HG03060 (cell line): Measurements from ENCODE around the gene MCC.
"Not testable (repeated sequence)": the region's sequence is repeated elsewhere in the genome, so short reads cannot be mapped to it uniquely, and the experiment has no call there.

Source experiments
- ATAC-seq: cut with Tn5 transposase; IDR thresholded peaks from one replicate; pipeline ENCODE4 v1.9.1; 2021; ENCODE audit warnings: low read depth, moderate number of reproducible peaks; ENCODE audit not compliant: unreplicated experiment

Gene MCC

GRCh38 chr5:113100981-113101380, 387.3 kb downstream of the MCC start:
- no peak for ATAC-seq

DNA sequence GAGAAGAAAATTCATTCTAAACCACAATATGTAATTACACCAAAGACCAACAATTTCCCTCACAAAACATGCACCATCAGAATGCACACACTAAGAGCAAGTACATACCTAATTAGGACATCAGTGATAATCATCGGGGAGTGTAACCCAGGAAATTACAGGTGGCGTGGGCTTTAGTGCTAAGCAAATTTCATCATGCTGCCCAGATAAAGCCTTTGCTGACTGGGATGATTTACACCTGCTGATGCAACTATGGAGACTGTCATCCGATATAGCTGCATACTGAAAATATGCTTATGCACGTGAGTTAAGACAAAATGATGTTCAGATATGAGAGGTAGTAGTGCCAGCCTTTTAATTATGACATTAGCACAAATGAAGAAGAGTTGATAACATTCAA, 388.4 kb downstream of the MCC start:
- ATAC-seq: no peak

DNA sequence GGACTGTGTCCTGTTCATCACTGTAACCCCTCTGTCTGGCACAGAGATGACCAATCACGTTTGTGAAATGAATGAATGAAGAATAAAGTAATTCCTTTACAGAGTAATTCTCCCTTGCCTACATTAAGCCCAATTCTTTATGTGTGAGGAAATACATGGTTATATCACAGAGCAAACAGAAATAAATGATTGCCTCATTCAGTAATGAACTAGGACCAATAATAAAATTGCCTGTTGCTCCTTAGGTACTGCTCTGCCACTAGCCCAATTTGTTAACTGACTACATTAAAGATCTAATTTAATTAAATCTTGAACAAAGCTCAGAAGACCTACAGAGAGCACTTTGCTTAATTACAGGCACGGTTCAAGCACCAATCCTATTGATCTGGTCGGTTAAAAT, 389.9 kb downstream of the MCC start:
- no peak for ATAC-seq

- ATAC-seq: no peak
Observed at GRCh38 chr5:113095831-113096230, 392.4 kb downstream of the MCC start.

GRCh38 chr5:113093558-113093957, 394.7 kb downstream of the MCC start:
- no peak for ATAC-seq

DNA sequence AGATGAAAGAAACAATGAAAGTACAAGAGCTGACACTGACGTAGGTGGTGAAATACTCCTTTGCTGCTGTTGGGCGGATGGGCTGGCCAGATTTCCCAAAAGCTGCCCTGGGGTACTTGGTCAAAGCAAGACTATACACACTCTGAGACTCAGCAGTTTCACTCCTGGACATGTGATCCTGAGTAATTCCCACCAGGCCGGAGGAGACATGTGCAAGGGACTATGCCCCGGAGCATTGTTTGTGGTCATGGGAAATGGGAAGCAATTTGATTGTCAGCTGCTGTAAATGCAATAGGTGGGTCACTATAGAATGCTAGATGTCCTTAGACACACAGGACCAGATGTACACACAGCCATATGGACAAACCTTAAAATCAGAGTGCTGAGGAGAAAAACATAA, 395.6 kb downstream of the MCC start:
- no peak for ATAC-seq

DNA sequence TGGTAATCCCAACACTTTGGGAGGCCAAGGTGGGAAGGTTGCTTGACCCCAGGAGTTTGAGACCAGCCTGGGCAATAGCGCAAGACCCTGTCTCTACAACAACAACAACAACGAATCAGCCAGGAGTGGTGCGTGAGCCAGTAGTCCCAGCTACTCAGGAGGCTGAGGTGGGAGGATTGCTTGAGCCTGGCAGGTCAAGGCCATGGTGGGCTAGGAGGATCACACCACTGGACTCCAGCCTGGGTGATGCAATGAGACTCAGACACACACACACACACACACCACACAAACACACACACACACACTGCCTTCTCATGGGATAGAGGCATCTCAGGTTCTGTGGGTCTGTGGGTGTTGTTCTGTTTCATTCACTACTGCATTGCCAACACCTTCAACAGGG, 396.6 kb downstream of the MCC start:
- ATAC-seq: no peak

DNA sequence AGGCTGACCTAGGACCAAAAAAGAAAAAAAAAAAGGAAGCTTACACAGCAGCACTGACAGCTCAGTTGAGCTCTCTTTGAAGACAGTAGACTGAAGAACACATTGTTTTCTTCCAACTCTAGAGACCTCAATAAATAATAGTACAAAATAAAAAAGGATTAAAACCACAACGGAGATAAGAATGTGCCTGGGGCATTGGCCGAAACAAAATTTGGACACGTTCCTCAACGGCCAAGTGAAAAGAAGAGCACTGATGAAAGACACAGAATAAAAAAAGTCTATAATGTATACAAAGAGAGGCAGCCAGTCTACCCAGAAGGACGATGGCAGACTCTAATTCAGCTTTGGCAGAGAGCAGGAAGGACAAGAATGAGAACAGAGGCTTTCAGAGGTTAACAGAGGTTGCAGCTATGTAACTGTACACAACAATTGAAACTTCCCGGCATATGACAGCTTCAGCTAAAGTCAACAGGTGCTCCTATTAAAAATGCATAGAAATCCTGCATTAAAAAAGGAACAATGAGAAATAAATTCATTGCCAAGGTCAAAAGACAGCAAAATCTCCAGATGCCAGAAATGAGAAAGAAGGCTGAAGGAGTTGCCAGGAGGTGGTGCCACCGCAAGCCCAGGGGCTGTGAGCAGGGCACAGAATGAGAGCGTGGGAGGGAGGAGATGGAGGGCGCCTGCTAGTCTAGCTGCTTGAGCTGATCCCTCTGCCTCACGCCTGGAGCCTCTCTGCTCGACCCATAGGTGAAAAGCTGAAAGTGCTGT, 397.7 kb downstream of the MCC start:
- ATAC-seq: no peak

DNA sequence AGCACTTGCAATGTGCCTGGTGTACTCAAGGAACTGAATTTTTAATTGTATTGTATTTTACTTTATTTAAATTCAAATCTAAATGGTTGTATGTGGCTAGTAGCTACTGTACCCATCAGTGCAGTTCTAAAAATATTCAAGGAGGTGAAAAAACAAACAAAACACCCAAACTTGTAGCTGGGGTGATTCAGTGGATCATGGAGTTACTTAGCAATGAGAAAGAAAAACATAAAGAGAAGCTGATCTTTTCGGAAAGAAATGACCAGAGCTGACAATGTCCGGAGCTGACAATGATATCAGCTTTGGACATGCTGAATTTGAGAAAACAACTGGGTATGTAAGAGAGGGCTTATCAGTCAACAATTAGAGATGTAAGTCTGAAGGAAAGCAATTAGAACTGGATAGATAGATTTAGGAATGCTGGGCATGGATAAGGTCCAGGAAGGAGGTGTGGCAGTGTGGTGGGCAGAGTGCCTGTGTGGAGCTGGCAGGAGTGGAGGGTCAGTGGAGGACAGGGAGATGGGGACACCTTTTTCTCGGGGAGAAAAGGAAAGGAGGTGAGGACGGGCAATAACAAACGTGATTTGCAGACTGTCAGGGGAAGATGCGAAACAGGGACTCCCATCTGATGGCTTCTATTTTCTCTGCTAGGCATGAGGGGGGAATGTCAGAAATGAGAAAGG, 398.5 kb downstream of the MCC start:
- ATAC-seq: no peak

DNA sequence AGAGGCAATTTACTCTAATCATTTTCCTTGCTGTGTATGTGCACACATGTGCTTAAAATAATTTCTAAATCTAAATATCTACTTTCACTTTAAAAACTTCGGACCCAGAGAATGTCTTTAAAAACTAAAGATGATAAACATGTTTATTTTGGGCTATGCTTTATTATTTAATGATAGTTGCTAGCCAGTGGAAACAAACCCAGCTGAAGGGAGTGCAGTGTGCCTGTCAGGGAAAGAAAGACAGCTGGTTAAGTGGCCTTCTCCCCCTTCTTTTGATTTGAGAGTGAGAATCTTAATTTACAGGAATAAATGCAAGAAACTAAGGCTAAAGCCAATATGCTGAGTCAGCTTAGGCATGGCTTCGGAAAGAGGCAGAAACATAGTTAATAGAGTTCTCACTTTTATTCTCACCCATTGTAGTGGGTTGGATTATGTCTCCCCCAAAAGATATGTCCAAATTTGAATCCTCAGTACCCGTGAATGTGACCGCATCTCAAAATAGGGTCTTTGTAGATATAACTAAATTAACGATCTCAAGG, 400.2 kb downstream of the MCC start:
- no peak for ATAC-seq

- no peak for ATAC-seq
Observed at GRCh38 chr5:113085880-113086409, 402.3 kb downstream of the MCC start.

DNA sequence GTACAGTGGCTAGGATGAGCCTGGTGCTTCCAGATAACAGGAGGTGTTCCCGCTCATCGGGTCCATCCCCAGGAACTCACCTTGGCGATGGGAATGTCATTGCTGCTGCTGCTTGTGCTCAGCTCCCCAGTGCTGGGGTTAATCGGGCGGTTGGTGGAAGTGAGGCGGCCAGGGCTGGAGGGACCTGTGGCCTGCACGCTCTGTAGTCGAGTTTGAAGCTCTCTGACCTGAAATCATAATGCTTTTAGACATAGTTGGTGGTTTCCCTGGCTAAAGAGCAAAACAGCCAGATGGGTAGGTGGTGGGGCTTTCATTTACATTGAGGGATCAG, 403.2 kb downstream of the MCC start:
- ATAC-seq: no peak

DNA sequence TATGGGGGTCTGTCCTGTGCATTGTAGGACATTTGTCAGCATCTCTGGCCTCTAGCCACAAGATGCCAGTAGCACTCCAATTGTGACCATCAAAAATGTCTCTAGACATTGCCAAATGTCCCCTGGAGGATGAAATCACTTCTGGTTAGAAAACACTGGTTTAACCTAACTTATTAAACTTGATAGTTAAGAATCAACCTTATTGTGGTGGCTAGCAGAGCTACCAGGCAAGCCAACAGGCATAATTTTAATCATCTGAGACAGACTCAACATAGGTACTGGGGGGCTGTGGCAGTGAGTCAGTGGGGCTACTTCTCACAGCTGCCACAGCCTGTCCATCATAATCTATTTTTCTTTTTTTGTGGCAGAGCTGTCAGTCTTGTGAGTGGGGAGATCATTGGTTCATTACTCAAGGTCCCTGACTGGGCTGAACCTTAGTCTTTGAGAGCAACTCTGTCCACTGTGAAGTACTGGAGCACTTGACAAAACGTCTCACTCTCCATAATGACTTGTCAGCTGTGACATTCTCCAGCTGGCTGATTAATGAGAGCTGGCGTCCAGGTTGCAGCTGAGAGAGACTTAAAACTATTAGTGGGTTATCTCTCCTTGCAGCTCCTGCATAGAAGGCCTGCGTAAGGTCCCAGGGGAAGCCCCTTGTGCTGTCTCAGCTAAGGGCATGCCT, 403.7 kb downstream of the MCC start:
- ATAC-seq: no peak

DNA sequence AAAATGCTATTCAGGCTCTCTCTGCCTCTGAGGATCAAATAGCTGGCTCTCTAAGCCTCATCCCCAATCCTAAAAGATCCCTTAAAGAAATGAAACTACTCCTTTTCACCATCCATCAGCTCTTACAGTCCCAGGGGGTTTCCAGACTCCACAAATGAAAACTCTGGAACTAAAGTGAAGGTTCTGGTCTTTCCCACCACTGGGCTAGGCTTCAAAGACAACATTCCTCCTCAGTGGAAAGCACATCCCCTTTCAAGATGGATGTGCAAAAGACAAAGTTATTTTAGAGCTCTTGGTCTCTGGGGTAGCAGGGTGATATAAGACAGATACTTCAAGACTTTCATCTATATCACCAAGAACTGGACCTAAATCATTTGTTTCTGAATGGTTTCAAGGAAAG, 404.8 kb downstream of the MCC start:
- ATAC-seq: no peak

DNA sequence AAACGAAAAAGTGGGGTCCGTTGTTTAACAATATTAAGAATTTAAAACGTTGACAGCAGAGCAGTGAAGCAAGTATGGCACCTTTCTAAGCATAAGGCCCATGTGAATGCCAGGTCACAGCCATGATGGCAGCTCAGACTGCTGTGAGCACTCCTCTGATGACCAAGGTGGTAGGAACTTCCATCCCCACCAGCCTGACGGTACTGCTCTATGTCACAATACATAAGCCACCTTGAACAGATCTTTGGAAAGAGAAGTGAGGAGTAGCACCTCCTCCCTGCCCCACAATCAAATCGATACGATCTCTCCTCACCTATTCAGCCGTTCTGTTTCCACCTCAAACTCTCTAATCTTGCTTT, 405.7 kb downstream of the MCC start:
- no peak for ATAC-seq

DNA sequence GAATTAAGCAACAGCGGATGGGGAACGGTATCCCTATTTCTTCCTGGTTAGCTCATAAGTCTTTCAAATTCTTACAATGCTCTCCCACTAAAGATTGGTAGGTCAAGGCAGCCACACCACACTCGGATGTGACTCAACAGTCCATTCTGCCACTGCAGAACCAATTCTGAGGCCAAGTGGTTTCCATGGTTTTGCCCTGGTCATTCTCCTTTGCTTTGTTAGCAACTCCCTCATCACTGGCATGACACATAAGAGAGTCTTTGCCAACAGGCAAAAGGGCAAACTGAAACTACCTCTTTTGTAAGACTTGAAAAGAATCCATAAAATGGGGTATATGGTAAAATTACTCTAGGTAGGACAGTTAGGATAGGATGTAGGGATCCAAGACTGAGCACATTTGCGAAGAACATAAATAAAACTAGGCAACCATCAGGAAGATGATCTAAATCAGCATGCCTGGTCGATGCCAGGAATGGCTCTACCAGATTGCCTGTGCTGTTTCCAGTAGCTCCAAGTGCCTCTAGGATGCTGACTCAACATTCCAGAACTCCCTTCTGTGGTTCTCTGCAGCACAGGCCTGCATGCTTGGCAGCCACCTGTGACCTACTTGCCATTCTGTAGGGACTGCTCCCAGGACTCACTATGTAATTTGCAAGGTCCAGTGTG, 406.2 kb downstream of the MCC start:
- ATAC-seq: no peak

GRCh38 chr5:113081091-113081839, 407.0 kb downstream of the MCC start:
- no peak for ATAC-seq

GRCh38 chr5:113076649-113077048, 411.6 kb downstream of the MCC start:
- ATAC-seq: not testable (repeated sequence)

DNA sequence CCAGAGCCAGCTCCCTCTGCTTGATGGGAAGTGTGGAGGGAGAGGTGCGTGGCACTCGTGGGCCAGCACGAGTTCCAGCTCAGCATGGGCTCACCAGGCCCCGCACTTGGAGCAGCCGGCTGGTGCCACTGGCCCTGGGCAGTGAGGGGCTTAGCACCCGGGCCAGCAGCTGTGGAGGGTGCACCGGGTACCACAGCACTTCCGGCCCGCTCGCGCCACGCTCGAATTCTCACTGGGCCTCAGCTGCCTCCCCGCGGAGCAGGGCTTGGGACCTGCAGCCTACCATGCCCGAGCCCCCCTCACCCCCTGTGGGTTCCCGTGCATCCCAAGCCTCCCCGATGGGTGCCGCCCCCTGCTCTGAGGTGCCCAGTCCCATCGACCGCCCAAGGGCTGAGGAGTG, 413.2 kb downstream of the MCC start:
- ATAC-seq: no peak

DNA sequence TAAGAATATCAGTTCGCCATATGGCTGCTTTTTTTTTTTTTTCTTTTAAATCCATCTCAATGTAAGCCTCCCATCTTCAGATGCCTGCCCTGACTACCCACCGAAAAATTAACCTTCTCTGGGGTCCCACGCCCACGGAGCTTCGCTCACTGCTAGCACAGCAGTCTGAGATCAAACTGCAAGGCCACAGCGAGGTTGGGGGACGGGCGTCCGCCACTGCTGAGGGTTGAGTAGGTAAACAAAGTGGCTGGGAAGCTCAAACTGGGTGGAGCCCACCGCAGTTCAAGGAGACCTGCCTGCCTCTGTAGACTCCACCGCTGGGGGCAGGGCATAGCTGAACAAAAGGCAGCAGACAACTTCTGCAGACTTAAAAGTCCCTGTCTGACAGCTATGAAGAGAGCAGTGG, 414.6 kb downstream of the MCC start:
- not testable (repeated sequence) for ATAC-seq
